Endodermal cell (in vitro differentiated cells): ENCODE measurements around the gene DDR2. TPM values are rescaled to one million over a fixed set of nuclear protein-coding genes. Genes with fewer than 3 reads are reported as not detected.

Source experiments
- DNase-seq: peaks from one replicate; pipeline ENCODE4 v3.0.0-alpha.2; 2017
- H3K27ac ChIP-seq: 2 replicates; pipeline ENCODE4 v1.5.1; 2013; ENCODE audit warnings: mild to moderate bottlenecking, low read depth, low read length, moderate library complexity
- H3K27me3 ChIP-seq: 2 replicates; pipeline ENCODE4 v1.6.1; 2013; ENCODE audit warnings: mild to moderate bottlenecking, low read length, moderate library complexity; ENCODE audit not compliant: insufficient read depth, control insufficient read depth, poor library complexity, severe bottlenecking
- H3K36me3 ChIP-seq: 2 replicates; pipeline ENCODE4 v1.7.0; 2013; ENCODE audit warnings: mild to moderate bottlenecking, low read length, moderate library complexity; ENCODE audit not compliant: control insufficient read depth, insufficient read depth
- H3K4me1 ChIP-seq: one replicate; pipeline ENCODE4 v1.7.0; 2013; ENCODE audit warnings: low read length; ENCODE audit not compliant: control insufficient read depth, insufficient read depth
- H3K4me3 ChIP-seq: 2 replicates; pipeline ENCODE4 v1.5.1; 2013; ENCODE audit warnings: mild to moderate bottlenecking, low read length, moderate library complexity
- H3K9ac ChIP-seq: 2 replicates; pipeline ENCODE4 v1.6.1; 2013; ENCODE audit warnings: mild to moderate bottlenecking, low read length, moderate library complexity; ENCODE audit not compliant: poor library complexity, severe bottlenecking; ENCODE audit errors: extremely low read depth
- H3K9me3 ChIP-seq: 2 replicates; pipeline ENCODE4 v1.6.1; 2013; ENCODE audit warnings: mild to moderate bottlenecking, low read length, moderate library complexity; ENCODE audit not compliant: control insufficient read depth
- H3K27ac Mint-ChIP-seq: 2 replicates; pipeline ENCODE4 v1.8.0; 2020; ENCODE audit warnings: mixed read lengths
- H3K27me3 Mint-ChIP-seq: 2 replicates; pipeline ENCODE4 v1.8.0; 2021; ENCODE audit warnings: mild to moderate bottlenecking, mixed read lengths; ENCODE audit not compliant: insufficient read depth
- H3K36me3 Mint-ChIP-seq: 2 replicates; pipeline ENCODE4 v1.8.0; 2020; ENCODE audit warnings: low read depth, mixed read lengths
- H3K4me1 Mint-ChIP-seq: 2 replicates; pipeline ENCODE4 v1.8.0; 2020; ENCODE audit warnings: mixed read lengths
- H3K4me3 Mint-ChIP-seq: 2 replicates; pipeline ENCODE4 v1.8.0; 2020; ENCODE audit warnings: mild to moderate bottlenecking, moderate library complexity, mixed read lengths
- H3K9me3 Mint-ChIP-seq: 2 replicates; pipeline ENCODE4 v1.8.0; 2020; ENCODE audit warnings: mild to moderate bottlenecking, mixed read lengths
- WGBS, 2 experiments: methylation state at CpG; one replicate each; pipeline versions ENCODE4 v1.1.5 to v1.1.7; 2013; ENCODE audit warnings: missing lambda C conversion rate in 2 of 2, mixed read lengths in 1 of 2; ENCODE audit not compliant: insufficient coverage in 1 of 2, insufficient read length in 1 of 2; 5-methylcytosine and 5-hydroxymethylcytosine counted together
- total RNA-seq, 2 donors: library from RNA; stranded (reverse); fragmentation: NEBNext Ultra II Directional in 1 of 2; extraction: Animal tissue kit (Norgen Biotek cat#: 25700) in 1 of 2; gene quantifications; 2 replicates in 1 of 2; 3 replicates in 1 of 2; pipeline ENCODE4 v1.2.1, GENCODE V29; 2021
- TF ChIP-seq, protein P1 (sequence below): fragments of 200-600 bp; sonication (generic); conservative IDR thresholded peaks from 2 replicates; pipeline ENCODE4 v1.5.0; 2021; ENCODE audit warnings: antibody characterized with exemption, mild to moderate bottlenecking

Gene DDR2
- total RNA-seq, 2 donors from 2014 or later, result 0.26 to 0.55 TPM

DNA sequence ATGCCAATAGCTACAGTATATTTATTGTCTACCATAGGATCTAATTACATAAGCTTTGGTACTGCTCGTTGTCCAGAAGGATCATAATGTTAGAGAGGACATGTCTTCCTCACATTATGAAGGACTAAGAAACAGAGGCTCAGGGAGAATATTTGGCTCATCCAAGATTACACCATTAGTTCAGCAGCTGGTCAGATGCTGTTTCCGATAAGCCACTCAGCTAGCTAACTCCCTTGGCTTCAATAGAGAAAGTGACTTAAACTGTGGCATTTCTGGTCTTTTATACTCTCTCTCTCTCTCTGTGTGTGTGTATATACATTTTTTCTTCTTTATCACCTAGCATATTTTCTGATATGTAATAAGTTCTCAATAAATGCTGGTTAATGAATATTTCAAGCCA lies 70.4 kb downstream of the DDR2 start:
- Mint-ChIP-seq H3K9me3 (no peaks in the 10 kb centered on the region), H3K4me1 (peaks cover 2% of the 10 kb centered on the region), H3K27me3 (no peaks in the 10 kb centered on the region), H3K4me3 (no peak overlapping the region), H3K36me3 (no peaks in the 10 kb centered on the region), H3K27ac (no peak overlapping the region)
- H3K27me3 ChIP-seq, result no peaks in the 10 kb centered on the region
- TF ChIP-seq, protein P1, sequence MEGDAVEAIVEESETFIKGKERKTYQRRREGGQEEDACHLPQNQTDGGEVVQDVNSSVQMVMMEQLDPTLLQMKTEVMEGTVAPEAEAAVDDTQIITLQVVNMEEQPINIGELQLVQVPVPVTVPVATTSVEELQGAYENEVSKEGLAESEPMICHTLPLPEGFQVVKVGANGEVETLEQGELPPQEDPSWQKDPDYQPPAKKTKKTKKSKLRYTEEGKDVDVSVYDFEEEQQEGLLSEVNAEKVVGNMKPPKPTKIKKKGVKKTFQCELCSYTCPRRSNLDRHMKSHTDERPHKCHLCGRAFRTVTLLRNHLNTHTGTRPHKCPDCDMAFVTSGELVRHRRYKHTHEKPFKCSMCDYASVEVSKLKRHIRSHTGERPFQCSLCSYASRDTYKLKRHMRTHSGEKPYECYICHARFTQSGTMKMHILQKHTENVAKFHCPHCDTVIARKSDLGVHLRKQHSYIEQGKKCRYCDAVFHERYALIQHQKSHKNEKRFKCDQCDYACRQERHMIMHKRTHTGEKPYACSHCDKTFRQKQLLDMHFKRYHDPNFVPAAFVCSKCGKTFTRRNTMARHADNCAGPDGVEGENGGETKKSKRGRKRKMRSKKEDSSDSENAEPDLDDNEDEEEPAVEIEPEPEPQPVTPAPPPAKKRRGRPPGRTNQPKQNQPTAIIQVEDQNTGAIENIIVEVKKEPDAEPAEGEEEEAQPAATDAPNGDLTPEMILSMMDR, result no peak
- H3K27ac ChIP-seq, result no peak overlapping the region
- H3K9me3 ChIP-seq, result no peaks in the 10 kb centered on the region
- H3K36me3 ChIP-seq, result no peaks in the 10 kb centered on the region
- no peak for DNase-seq
- H3K4me1 ChIP-seq, result no peaks in the 10 kb centered on the region
- no peak overlapping the region for H3K4me3 ChIP-seq
- H3K9ac ChIP-seq, result no peak overlapping the region
- WGBS, 2 experiments, result 94 to 100% methylated on average over 2 of the region's 2 CpGs

DNA sequence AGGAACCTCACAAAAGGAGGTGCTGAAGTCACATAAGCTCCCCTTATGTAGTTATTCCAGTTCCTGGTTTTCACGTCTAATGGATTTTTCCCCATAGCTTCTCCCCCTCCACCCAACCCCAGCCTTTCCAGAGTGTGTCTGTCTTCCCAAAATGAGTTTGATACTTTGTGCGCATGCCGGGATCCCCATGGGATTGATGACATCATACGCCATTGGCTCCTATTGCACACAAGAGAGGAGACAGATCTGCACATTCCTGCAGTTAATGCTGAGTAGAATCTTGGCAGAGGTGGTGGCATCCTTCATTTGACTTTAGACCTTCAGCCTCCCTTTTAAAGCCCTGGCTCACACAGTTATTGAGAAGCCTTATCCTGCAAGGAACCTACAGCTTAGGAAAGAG lies 71.4 kb downstream of the DDR2 start:
- H3K27ac ChIP-seq, result no peak overlapping the region
- peaks cover 2% of the 10 kb centered on the region for H3K4me1 Mint-ChIP-seq
- no peaks in the 10 kb centered on the region for H3K4me1 ChIP-seq
- no peak for DNase-seq
- no peaks in the 10 kb centered on the region for H3K9me3 ChIP-seq
- H3K9me3 Mint-ChIP-seq, result no peaks in the 10 kb centered on the region
- H3K36me3 Mint-ChIP-seq, result no peaks in the 10 kb centered on the region
- H3K27ac Mint-ChIP-seq, result no peak overlapping the region
- WGBS, 2 experiments, result 91 to 100% methylated on average over 1 to 4 of the region's 4 CpGs
- H3K36me3 ChIP-seq, result no peaks in the 10 kb centered on the region
- H3K4me3 ChIP-seq, result no peak overlapping the region
- H3K27me3 Mint-ChIP-seq, result no peaks in the 10 kb centered on the region
- H3K4me3 Mint-ChIP-seq, result no peak overlapping the region
- H3K27me3 ChIP-seq, result no peaks in the 10 kb centered on the region
- no peak overlapping the region for H3K9ac ChIP-seq
- TF ChIP-seq, protein P1, result no peak

DNA sequence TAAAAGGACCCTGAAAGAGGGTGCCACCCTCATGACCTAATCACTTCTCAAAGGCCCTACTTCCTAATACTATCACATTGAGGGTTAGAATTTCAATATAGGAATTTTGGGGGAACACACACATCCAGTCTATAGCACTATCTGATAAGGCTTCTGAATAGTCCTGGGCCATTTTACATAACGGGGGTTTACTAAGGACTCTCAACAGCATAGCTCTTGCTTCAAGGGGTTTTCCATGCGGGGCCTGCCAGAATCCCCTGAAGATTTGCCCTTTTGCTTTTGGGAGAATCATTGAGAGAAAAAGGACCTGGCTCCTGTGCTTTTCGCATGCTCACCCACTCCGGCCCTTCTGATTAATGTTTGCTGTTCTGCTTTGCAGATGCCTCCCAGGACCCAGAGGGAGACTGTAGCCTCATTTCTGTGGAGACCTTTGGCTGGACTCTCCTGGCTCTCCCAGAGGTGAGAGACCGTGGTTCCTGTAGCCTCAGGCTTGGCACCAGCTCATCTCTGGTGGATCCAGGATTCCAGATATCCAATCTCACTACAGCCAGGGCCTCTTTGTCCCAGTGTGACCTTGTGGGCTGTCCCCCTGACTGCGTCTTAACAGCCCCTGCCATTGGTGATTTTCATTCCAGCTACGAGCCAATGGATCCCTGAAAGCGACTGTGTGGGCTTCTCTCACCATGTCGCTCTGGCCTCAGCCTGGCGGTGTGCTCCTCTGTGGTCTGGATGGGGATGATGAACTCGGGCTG lies 72.6 kb downstream of the DDR2 start:
- TF ChIP-seq, protein P1, result no peak
- DNase-seq, result no peak
- H3K4me3 ChIP-seq, result no peak overlapping the region
- H3K27me3 ChIP-seq, result no peaks in the 10 kb centered on the region
- H3K27me3 Mint-ChIP-seq, result no peaks in the 10 kb centered on the region
- H3K9ac ChIP-seq, result no peak overlapping the region
- H3K27ac Mint-ChIP-seq, result no peak overlapping the region
- no peak overlapping the region for H3K4me3 Mint-ChIP-seq
- no peaks in the 10 kb centered on the region for H3K36me3 ChIP-seq
- no peaks in the 10 kb centered on the region for H3K36me3 Mint-ChIP-seq
- peaks cover 10% of the 10 kb centered on the region for H3K4me1 Mint-ChIP-seq
- H3K4me1 ChIP-seq, result no peaks in the 10 kb centered on the region
- H3K9me3 ChIP-seq, result no peaks in the 10 kb centered on the region
- 94 to 97% methylated on average over 4 to 11 of the region's 11 CpGs for WGBS, 2 experiments
- H3K9me3 Mint-ChIP-seq, result no peaks in the 10 kb centered on the region
- H3K27ac ChIP-seq, result no peak overlapping the region
